CD4-positive, alpha-beta T cell treated with Interleukin-21 for 1 hour (primary cell): ENCODE measurements around the gene ERC2.
A peak's percentile ranks its signal among the peaks of the same experiment; 100 is the strongest.
"Not testable (repeated sequence)": the region's sequence is repeated elsewhere in the genome, so short reads cannot be mapped to it uniquely, and the experiment has no call there.

Experiments
- DNase-seq: peaks from one replicate; pipeline ENCODE4 v3.0.0-alpha.2; 2020

ERC2 gene

GRCh38 chr3:56303487-56303886, 164.8 kb downstream of the ERC2 start:
- DNase-seq = peak; percentile 7

DNA sequence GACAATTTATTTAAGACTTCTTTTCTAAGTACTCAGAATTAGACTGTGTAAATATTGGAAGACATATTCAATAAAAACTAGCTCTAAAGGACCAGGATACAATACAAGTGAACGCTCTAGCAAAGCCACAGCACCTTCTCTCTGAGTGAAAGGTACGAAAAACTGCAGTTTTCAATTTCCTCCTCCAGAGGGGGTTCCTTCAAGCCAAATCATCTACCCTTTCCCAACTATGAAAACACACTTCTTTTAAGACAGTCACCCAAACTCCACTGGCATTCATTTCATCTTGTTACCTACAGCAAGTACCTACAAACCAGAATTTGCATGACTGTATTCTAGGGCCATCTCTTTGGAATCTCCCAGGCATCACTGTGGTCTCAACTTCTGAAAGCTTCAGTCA, 165.8 kb downstream of the ERC2 start:
- DNase-seq = no peak

GRCh38 chr3:56297281-56297840, 170.9 kb downstream of the ERC2 start:
- no peak for DNase-seq

GRCh38 chr3:56296361-56296760, 171.9 kb downstream of the ERC2 start:
- DNase-seq = no peak

DNA sequence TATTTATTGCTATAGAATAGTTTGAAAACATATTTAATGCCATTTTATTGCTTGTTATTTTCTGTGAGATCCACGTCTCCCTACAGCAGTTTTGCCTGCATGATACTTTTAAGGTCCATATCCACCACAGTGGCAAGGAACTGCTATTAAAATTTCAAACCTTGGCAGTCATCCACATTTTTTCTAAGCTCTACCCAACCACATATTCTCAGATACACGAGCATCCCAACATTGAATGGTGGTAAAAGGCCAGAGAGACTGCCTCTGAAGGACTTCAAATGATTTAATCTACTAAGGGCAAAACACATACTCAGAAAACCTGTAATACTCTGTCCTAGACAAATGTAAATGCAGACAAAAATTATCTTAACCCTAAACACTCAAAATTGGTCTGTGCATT, 173.1 kb downstream of the ERC2 start:
- DNase-seq = no peak

DNA sequence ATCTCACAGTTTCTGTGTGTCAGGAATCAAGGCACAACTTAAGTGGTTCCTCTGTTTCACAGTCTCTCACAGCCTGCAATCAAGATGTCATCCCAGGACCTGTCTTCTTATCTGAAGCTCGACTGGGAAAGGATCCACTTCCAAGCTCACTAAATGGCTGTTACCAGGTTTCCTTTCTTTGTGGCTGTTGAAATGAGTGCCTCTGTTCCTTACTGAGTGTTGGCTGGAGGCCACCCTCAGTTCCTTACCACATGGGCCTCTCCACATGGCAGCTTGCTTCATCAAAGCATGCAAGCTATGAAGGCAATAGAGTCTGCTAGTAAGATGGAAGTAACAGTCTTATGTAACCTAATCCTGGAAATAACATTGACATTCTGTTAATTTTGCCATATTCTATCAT, 174.0 kb downstream of the ERC2 start:
- no peak for DNase-seq

- DNase-seq = no peak
Measured at GRCh38 chr3:56291953-56292352, 176.3 kb downstream of the ERC2 start.

GRCh38 chr3:56291244-56291680, 177.0 kb downstream of the ERC2 start:
- DNase-seq = no peak

GRCh38 chr3:56290374-56290773, 177.9 kb downstream of the ERC2 start:
- DNase-seq = no peak

DNA sequence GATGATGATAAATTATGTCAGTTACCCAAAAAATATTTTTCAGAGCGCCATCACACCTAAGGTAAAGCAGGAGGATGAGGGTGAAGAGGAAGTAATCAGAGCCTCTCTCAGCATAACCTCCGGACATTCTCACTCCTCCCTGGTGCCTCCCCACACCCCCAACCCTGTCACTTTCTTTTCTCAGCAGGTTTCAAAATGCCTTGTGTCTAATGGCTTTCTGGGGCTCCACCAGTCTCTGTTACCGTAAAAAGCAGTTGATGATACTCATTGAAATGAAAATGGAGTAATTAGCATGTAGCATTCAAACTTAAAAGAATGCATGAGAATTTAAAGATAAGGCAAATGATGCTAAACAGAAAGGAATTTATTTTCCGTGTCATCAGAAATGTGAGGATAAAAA, 180.0 kb downstream of the ERC2 start:
- DNase-seq = no peak

DNA sequence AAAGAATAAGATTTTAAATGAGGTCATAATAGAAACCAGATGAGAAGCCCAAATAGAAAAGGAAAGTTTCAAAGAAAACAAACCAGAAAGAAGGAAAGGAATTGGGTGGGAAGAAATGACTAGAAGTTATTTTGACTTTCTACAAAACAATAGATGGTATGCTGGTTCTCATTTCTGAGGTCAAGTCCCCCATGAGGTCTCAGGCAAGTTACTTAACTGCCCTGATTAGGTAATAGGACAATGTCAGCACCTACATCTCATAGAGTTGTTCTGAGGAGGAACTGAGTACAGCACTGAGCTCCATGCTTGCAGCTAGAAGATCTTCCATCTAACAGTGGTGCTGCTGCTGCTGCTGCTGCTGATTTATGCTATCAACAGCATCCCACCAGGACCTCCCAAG, 185.9 kb downstream of the ERC2 start:
- DNase-seq = no peak

- no peak for DNase-seq
Measured at GRCh38 chr3:56277236-56277635, 191.0 kb downstream of the ERC2 start.

DNA sequence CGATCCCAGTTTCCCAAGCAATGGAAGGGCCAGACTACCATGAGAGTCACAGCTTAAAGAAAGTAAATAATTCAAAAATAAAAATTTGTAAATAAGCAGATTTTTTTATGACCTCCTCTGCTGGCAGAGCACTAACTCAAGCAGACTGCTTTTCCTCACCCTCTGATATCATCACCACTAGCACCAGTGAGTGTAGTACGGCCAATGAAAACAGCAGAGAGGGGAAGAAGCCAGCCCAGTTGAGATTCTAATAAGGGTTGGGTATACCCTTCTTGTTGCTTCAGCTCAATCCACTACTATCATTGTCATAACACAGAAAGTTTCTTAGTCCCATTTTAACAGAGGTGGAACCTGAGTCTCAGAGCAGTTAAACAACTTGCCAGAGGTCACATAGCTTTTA, 193.1 kb downstream of the ERC2 start:
- no peak for DNase-seq

DNA sequence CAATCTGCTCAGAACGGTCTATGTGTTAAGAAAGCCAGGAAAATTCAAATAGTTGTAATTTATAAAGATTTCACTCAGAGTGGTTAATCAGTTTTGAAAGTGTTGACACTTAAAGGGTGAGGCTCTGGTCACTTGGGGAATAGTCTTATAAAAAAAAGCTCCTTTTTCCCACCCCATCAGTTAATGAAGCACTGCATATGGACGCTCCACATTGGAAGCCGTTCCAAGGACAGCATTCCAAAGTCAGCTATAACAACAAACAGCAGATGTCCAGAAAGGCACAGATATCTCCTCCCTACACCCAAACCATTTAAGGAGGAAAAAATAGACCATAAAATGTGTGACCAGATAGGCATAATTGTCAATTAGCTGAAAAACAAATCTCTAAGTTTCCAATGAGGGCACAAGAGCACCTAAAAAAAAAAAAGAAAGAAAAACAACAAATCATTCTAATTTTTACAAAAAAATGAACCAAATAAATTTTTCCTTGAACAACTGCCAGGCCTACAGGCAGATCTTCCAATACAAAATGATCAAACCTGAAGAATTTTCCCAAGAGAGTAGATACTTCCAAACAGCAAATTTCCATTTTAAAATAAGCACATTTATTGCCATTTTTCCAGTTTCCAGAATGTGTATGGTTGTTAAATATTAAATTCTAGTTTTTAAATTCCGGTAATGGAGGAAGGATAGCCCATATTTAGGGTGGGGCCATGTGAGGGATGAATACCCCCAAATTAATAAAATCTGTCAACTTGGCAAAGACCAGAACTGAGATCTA, 198.3 kb downstream of the ERC2 start:
- DNase-seq = no peak

- DNase-seq = no peak
Measured at GRCh38 chr3:56268616-56269383, 199.5 kb downstream of the ERC2 start.

GRCh38 chr3:56261852-56262251, 206.4 kb downstream of the ERC2 start:
- not testable (repeated sequence) for DNase-seq

- DNase-seq = no peak
Measured at GRCh38 chr3:56260262-56260661, 208.0 kb downstream of the ERC2 start.

- DNase-seq = no peak
Measured at GRCh38 chr3:56257826-56258225, 210.4 kb downstream of the ERC2 start.

DNA sequence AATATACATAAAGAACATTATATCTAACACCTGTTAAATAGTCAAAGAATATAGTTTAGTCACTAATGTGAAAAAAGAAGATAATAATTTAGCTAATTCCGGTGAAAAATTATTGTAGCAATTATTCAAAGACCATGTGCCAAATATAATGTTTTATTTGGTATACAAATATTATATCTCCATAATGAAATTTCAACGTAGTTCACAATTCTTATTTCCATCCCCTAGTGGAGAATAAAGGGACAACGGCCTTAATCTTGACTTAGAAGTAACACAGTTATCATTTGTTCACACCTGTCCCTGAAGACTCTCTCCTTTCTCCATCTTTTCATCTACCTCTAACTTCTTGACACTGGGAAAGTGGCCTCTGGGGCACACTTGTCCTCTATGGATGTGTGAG, 213.4 kb downstream of the ERC2 start:
- no peak for DNase-seq

DNA sequence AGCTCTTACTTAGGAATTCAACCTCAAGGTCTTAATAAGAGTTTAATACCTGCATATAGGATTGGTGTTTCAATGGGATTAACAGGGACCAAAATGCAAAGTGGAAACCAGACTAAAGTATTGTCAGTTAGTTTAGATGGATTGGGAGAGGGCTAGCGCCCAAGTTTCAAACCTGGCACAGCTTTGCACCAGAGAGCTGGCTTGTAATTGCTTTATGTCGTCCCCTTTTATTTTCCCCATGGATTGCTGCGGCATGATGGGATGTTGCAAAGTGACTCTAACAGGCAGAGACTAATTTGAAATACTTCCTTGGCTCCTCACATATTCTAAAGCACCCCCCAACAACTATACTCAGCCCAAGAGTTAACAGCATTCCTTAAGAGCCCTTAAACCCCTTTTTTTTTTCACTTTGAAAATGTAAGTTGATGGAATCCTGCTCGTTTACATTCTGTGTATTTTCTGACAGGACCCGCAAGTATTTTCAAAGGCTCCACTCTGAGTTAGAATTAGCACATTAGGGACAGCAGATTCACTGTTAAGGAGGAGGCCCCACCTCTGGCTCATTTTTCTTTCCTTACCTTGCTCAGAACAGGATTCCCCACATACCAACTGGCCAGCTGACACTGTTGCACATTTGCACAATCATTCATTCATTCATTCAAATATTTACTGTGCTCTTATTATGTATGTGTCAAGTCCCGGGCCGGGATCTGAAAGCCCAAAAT, 214.2 kb downstream of the ERC2 start:
- DNase-seq = no peak

DNA sequence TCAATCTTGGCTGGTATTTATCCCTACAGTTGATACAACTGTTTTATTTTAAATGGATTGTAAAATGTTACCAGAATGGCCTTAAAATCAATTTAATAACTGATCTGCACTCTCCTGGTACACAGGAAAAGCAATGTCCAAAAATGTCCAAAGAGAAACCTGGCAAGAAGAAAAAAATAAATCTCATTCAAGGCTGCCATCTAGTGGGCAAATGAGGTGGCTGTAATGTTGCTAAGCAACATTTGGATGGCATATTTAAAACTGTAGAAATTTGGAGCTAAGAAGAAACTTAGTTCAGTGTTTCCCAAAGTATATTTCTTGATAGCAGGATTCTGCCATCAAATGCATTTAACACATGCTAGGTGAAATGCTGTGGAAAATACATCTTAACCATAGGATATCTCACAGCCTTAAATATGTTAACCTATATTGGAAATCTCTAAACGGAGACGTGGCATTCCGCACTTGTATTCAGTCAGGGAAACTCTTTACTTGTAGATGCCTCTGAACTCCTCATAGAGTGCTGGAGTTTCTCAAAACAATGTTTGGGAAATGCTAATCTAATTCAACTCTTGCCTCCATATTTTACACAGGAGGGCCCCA, 216.8 kb downstream of the ERC2 start:
- peak; percentile 2 for DNase-seq

GRCh38 chr3:56248021-56248420, 220.2 kb downstream of the ERC2 start:
- DNase-seq = no peak

DNA sequence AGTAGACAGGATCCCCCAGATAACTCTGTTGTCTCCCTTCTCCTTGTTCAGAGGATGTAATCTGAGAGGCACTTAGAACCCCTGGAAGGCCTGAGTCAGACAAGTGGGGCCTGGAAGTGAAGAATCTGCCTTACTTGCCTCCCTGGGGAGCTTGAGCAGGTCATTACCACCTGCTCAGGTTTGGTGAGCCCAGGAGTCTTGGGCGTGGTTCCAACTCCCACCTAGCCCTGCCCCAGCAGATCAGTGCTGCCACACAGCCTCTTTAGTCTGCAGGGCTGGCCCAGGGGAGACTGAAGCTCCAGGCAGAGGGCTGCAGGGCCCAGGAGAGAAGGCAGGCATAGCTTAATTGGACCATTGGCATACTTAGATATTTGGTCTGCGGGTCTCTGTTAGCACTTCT, 230.0 kb downstream of the ERC2 start:
- DNase-seq = no peak
